WTC11 (cell line): ENCODE data around the gene ITPR2. TPM values are rescaled to one million over a fixed set of nuclear protein-coding genes. Genes with fewer than 3 reads are reported as not detected.

Source experiments
- ATAC-seq: fragments of 200-7000 bp; cut with Tn5 transposase; 2 replicates; pipeline ENCODE4 v1.10.0; 2021; ENCODE audit warnings: mild to moderate bottlenecking, moderate library complexity
- CTCF ChIA-PET: fragments of 300-600 bp; sonication (Branson Sonifier 250); formaldehyde crosslinking; loops from one replicate; lab custom pipeline; 2021; ENCODE audit warnings: antibody characterized with exemption; lab: Charles Lee
- POLR2A ChIA-PET: fragments of 350-600 bp; sonication (Branson Sonifier 250); formaldehyde crosslinking; loops from one replicate; lab custom pipeline; 2021; ENCODE audit warnings: antibody characterized with exemption; lab: Charles Lee
- DNase-seq: peaks from one replicate; pipeline ENCODE4 v3.0.0; 2021; ENCODE audit warnings: low spot score
- H3K27ac Mint-ChIP-seq: 2 replicates; pipeline ENCODE4 v1.8.0; 2021; ENCODE audit warnings: mixed read lengths
- H3K27me3 Mint-ChIP-seq: 2 replicates; pipeline ENCODE4 v1.8.0; 2021; ENCODE audit warnings: low read depth, mild to moderate bottlenecking, moderate library complexity, mixed read lengths
- H3K36me3 Mint-ChIP-seq: 2 replicates; pipeline ENCODE4 v1.8.0; 2021; ENCODE audit warnings: mixed read lengths
- H3K4me1 Mint-ChIP-seq: 2 replicates; pipeline ENCODE4 v1.8.0; 2022; ENCODE audit warnings: mixed read lengths
- H3K4me3 Mint-ChIP-seq: 2 replicates; pipeline ENCODE4 v1.8.0; 2021; ENCODE audit warnings: mild to moderate bottlenecking, moderate library complexity, mixed read lengths
- H3K9me3 Mint-ChIP-seq: 2 replicates; pipeline ENCODE4 v1.8.0; 2021; ENCODE audit warnings: mixed read lengths
- AR ChIP-seq: fragments of 250-450 bp; sonication (Bioruptor Pico); IDR thresholded peaks from 2 replicates; pipeline ENCODE4 v1.9.0; 2021; ENCODE audit warnings: mild to moderate bottlenecking
- ARID4B ChIP-seq: sonication (generic); formaldehyde crosslinking; IDR thresholded peaks from 2 replicates; pipeline ENCODE4 v1.8.0; 2023; ENCODE audit warnings: missing genetic modification reagents, mild to moderate bottlenecking, borderline replicate concordance
- ATF6 ChIP-seq: sonication (generic); formaldehyde crosslinking; IDR thresholded peaks from 2 replicates; pipeline ENCODE4 v1.8.1; 2023; ENCODE audit warnings: mild to moderate bottlenecking, missing genetic modification reagents
- CDX4 ChIP-seq: fragments of 250-450 bp; sonication (Bioruptor Pico); IDR thresholded peaks from 2 replicates; pipeline ENCODE4 v1.9.0; 2021; ENCODE audit warnings: moderate library complexity, mild to moderate bottlenecking, inconsistent platforms, borderline replicate concordance
- CREM ChIP-seq: sonication (generic); formaldehyde crosslinking; IDR thresholded peaks from 2 replicates; pipeline ENCODE4 v1.8.1; 2022; ENCODE audit warnings: mild to moderate bottlenecking, missing genetic modification reagents, moderate library complexity
- ELF4 ChIP-seq: sonication (generic); formaldehyde crosslinking; IDR thresholded peaks from 2 replicates; pipeline ENCODE4 v1.8.1; 2022; ENCODE audit warnings: low read depth, mild to moderate bottlenecking, moderate library complexity, missing genetic modification reagents
- ERG ChIP-seq: fragments of 250-450 bp; sonication (Bioruptor Pico); IDR thresholded peaks from 2 replicates; pipeline ENCODE4 v1.8.0; 2021; ENCODE audit warnings: mild to moderate bottlenecking
- FOXP4 ChIP-seq: sonication (generic); formaldehyde crosslinking; IDR thresholded peaks from 2 replicates; pipeline ENCODE4 v1.8.0; 2022; ENCODE audit warnings: mild to moderate bottlenecking, missing genetic modification reagents
- HMGA2 ChIP-seq: fragments of 250-450 bp; sonication (Bioruptor Pico); IDR thresholded peaks from 2 replicates; pipeline ENCODE4 v1.4.0; 2021; ENCODE audit warnings: mild to moderate bottlenecking, moderate library complexity
- MXD4 ChIP-seq: fragments of 250-450 bp; sonication (Bioruptor Pico); IDR thresholded peaks from 2 replicates; pipeline ENCODE4 v1.8.0; 2021; ENCODE audit warnings: mild to moderate bottlenecking, moderate library complexity, borderline replicate concordance
- SOX15 ChIP-seq: fragments of 250-450 bp; sonication (Bioruptor Pico); IDR thresholded peaks from 2 replicates; pipeline ENCODE4 v1.9.0; 2021; ENCODE audit warnings: mild to moderate bottlenecking
- ZNF263 ChIP-seq: sonication (generic); formaldehyde crosslinking; IDR thresholded peaks from 2 replicates; pipeline ENCODE4 v1.8.1; 2022; ENCODE audit warnings: low read depth, mild to moderate bottlenecking, moderate library complexity, missing genetic modification reagents
- ZNF281 ChIP-seq: sonication (generic); formaldehyde crosslinking; IDR thresholded peaks from 2 replicates; pipeline ENCODE4 v1.8.0; 2023; ENCODE audit warnings: mild to moderate bottlenecking, missing genetic modification reagents
- ZNF423 ChIP-seq: fragments of 250-450 bp; sonication (Bioruptor Pico); IDR thresholded peaks from 2 replicates; pipeline ENCODE4 v2.1.2; 2022; ENCODE audit warnings: mild to moderate bottlenecking, moderate library complexity
- total RNA-seq: library from RNA; stranded (reverse); gene quantifications from 3 replicates; pipeline ENCODE4 v1.2.3, GENCODE V29; 2021

The ITPR2 gene
- total RNA-seq, 1 experiment from 2014 or later: 50.7 TPM

- no peaks in the 10 kb centered on the region for H3K4me1 Mint-ChIP-seq
- DNase-seq (no peak), ATAC-seq (no peak)
- ChIA-PET CTCF (interaction anchor here (1.4 kb wide), 1 partner anchor 19 kb away, joined by 5 read pairs; no protein-coding TSS in a partner anchor), POLR2A (no interaction called here)
- TF ChIP-seq ELF4 (no peak), ARID4B (no peak), CREM (CRISPR knock-in tag) (no peak), HMGA2 (CRISPR knock-in tag) (peak; percentile 97), ZNF263 (CRISPR knock-in tag) (no peak), ZNF281 (CRISPR knock-in tag) (no peak), ZNF423 (CRISPR knock-in tag) (no peak), MXD4 (CRISPR knock-in tag) (no peak)
- H3K27ac Mint-ChIP-seq: no peak overlapping the region
- H3K4me3 Mint-ChIP-seq: no peak overlapping the region
- no peaks in the 10 kb centered on the region for H3K27me3 Mint-ChIP-seq
- H3K36me3 Mint-ChIP-seq: no peaks in the 10 kb centered on the region
- H3K9me3 Mint-ChIP-seq: no peaks in the 10 kb centered on the region
Observed at GRCh38 chr12:26426652-26427051, 406.3 kb downstream of the ITPR2 start.

GRCh38 chr12:26425587-26426260 lies 407.3 kb downstream of the ITPR2 start:
- DNase-seq: no peak
- Mint-ChIP-seq H3K4me1 (no peaks in the 10 kb centered on the region), H3K27me3 (no peaks in the 10 kb centered on the region), H3K4me3 (no peak overlapping the region), H3K9me3 (no peaks in the 10 kb centered on the region), H3K36me3 (no peaks in the 10 kb centered on the region)
- TF ChIP-seq SOX15 (CRISPR knock-in tag) (no peak), AR (CRISPR knock-in tag) (no peak)
- TF ChIP-seq, all 79 proteins: peak for 0
- H3K27ac Mint-ChIP-seq: no peak overlapping the region
- ATAC-seq: no peak
- ChIA-PET CTCF (interaction anchor here (0.7 to 1.5 kb wide), 3 partner anchors 20 to 276 kb away, joined by 3 to 5 read pairs (median 3); no protein-coding TSS in a partner anchor), POLR2A (no interaction called here)

GRCh38 chr12:26422839-26423398 lies 410.1 kb downstream of the ITPR2 start:
- CTCF ChIA-PET: no interaction called here
- Mint-ChIP-seq H3K36me3 (peaks cover 10% of the 10 kb centered on the region), H3K27ac (no peak overlapping the region), H3K9me3 (peaks cover 3% of the 10 kb centered on the region), H3K4me3 (no peak overlapping the region), H3K4me1 (no peaks in the 10 kb centered on the region), H3K27me3 (no peaks in the 10 kb centered on the region)
- DNase-seq (no peak), ATAC-seq (no peak)
- POLR2A ChIA-PET: no interaction called here
- TF ChIP-seq ERG (CRISPR knock-in tag): no peak
- TF ChIP-seq ATF6: no peak
- TF ChIP-seq CDX4 (CRISPR knock-in tag): no peak
- no peak for TF ChIP-seq FOXP4 (CRISPR knock-in tag)
